Naive thymus-derived CD4-positive, alpha-beta T cell (primary cell): ENCODE results near the gene TMEM31. TPM values are rescaled to one million over a fixed set of nuclear protein-coding genes. Genes with fewer than 3 reads are reported as not detected.

Source experiments
- ATAC-seq: fragments of 150-1000 bp; cut with Tn5 transposase; 2 replicates; pipeline ENCODE4 v1.10.0; 2021; ENCODE audit warnings: mild to moderate bottlenecking, moderate library complexity
- CTCF ChIA-PET: fragments of 350-600 bp; sonication (Branson Sonifier 250); formaldehyde crosslinking; loops from one replicate; lab custom pipeline; 2021; ENCODE audit warnings: antibody characterized with exemption; lab: Charles Lee
- POLR2A ChIA-PET: fragments of 350-600 bp; sonication (Branson Sonifier 250); formaldehyde crosslinking; loops from one replicate; lab custom pipeline; 2021; ENCODE audit warnings: antibody characterized with exemption, inconsistent platforms; lab: Charles Lee
- DNase-seq, 9 donors: peaks; one replicate each; pipeline versions ENCODE4 v3.0.0 to v3.0.0-alpha.2; 2020 to 2022; ENCODE audit warnings: mixed read lengths in 1 of 9
- H3K27ac ChIP-seq: one replicate; pipeline ENCODE4 v1.7.0; 2013; ENCODE audit warnings: mild to moderate bottlenecking, low read depth, low read length, moderate library complexity
- H3K27me3 ChIP-seq, 2 donors: one replicate each; pipeline ENCODE4 v1.7.0; 2013; ENCODE audit warnings: low read length in 2 of 2, mild to moderate bottlenecking in 2 of 2, moderate library complexity in 2 of 2; ENCODE audit not compliant: control insufficient read depth in 2 of 2, insufficient read depth in 2 of 2
- H3K36me3 ChIP-seq, 3 experiments: 1 replicate in 2 of 3; 2 replicates in 1 of 3; pipeline ENCODE4 v1.7.0; 2013; ENCODE audit warnings: low read length in 3 of 3, mild to moderate bottlenecking in 3 of 3, moderate library complexity in 1 of 3; ENCODE audit not compliant: insufficient read depth in 3 of 3, control insufficient read depth in 2 of 3
- H3K4me1 ChIP-seq, 2 donors: one replicate each; pipeline ENCODE4 v1.7.0; 2013; ENCODE audit warnings: low read length in 2 of 2, mild to moderate bottlenecking in 2 of 2, moderate library complexity in 1 of 2; ENCODE audit not compliant: control insufficient read depth in 2 of 2, insufficient read depth in 2 of 2
- H3K4me3 ChIP-seq: 2 replicates; pipeline ENCODE4 v1.7.0; 2013; ENCODE audit warnings: mild to moderate bottlenecking, low read length
- H3K9me3 ChIP-seq, 3 experiments: 1 replicate in 2 of 3; 2 replicates in 1 of 3; pipeline ENCODE4 v1.7.0; 2013; ENCODE audit warnings: low read length in 3 of 3; ENCODE audit not compliant: control insufficient read depth in 2 of 3
- H3K27ac Mint-ChIP-seq, 9 donors: one replicate each; pipeline ENCODE4 v1.8.0; 2020 to 2022; ENCODE audit warnings: mixed read lengths in 9 of 9, mild to moderate bottlenecking in 8 of 9, moderate library complexity in 5 of 9, inconsistent platforms in 2 of 9
- H3K27me3 Mint-ChIP-seq, 5 donors: one replicate each; pipeline ENCODE4 v1.8.0; 2021 to 2022; ENCODE audit warnings: mixed read lengths in 5 of 5, mild to moderate bottlenecking in 1 of 5
- H3K36me3 Mint-ChIP-seq, 5 donors: one replicate each; pipeline ENCODE4 v1.8.0; 2020 to 2022; ENCODE audit warnings: mixed read lengths in 5 of 5, mild to moderate bottlenecking in 3 of 5, inconsistent platforms in 1 of 5
- H3K4me1 Mint-ChIP-seq, 7 donors: one replicate each; pipeline ENCODE4 v1.8.0; 2020 to 2022; ENCODE audit warnings: mixed read lengths in 7 of 7, mild to moderate bottlenecking in 3 of 7, inconsistent platforms in 1 of 7
- H3K4me3 Mint-ChIP-seq, 10 donors: one replicate each; pipeline ENCODE4 v1.8.0; 2020 to 2022; ENCODE audit warnings: mild to moderate bottlenecking in 10 of 10, mixed read lengths in 10 of 10, moderate library complexity in 6 of 10, inconsistent platforms in 2 of 10
- H3K9me3 Mint-ChIP-seq, 11 donors: one replicate each; pipeline ENCODE4 v1.8.0; 2020 to 2022; ENCODE audit warnings: mixed read lengths in 11 of 11, mild to moderate bottlenecking in 4 of 11, inconsistent platforms in 1 of 11, moderate library complexity in 1 of 11
- intact Hi-C, 2 donors: fragments of 100-400 bp; cut with micrococcal nuclease; formaldehyde crosslinking; loops; one replicate each; pipeline ENCODE4 v1.15.1; 2023
- polyA plus RNA-seq, 2 donors: library from polyadenylated mRNA; unstranded; fragments of 300-500 nt; fragmentation: Illumina TruSeq; gene quantifications; one replicate each; pipeline ENCODE4 v1.2.3, GENCODE V29; 2021
- total RNA-seq, 6 experiments: library from RNA in 5 of 6; stranded (reverse) in 5 of 6; gene quantifications; 1 replicate in 5 of 6; 2 replicates in 1 of 6; pipeline ENCODE4 v1.2.3 and lab custom pipeline; 2021 to 2026

Gene TMEM31
- total and polyA plus RNA-seq, 7 experiments from 2014 or later = not detected

DNA sequence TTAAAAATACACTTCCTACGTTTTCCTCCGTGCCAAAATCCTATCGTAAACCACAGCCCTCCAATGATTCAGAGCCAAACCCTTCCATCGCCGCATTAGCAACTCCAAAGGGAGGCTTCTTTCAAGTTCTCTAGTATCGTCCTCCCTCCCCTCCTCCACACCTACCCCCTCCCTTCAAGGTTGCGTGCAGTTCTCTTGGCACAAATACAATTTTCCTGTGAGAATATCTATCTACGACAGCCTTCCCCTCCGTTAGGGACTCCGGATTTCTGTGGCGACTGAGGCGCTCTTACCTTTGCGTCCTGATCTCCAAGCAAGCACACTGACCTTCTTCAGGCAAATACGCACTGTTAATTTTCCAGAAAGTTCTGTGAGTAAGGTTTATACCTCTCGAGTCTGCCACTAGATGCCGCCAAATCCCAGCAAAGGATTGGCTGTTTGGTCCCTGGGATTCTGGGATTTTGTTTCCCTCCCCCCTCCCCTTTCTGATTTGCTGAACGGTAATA is 23.0 kb upstream of the TMEM31 start:
- peaks cover 0 to 8% (median 8%) of the 10 kb centered on the region in 3 experiments for H3K36me3 ChIP-seq
- CTCF ChIA-PET = interaction anchor here (0.6 kb wide), 1 partner anchor 226 kb away, joined by 3 read pairs; no protein-coding TSS in a partner anchor
- Mint-ChIP-seq H3K9me3 (no peaks in the 10 kb centered on the region), H3K36me3 (peaks cover 0 to 9% (median 5%) of the 10 kb centered on the region in 5 donors), H3K27ac (no peak overlapping the region), H3K27me3 (no peaks in the 10 kb centered on the region), H3K4me1 (peaks cover 0 to 18% (median 10%) of the 10 kb centered on the region in 7 donors), H3K4me3 (no peak overlapping the region)
- POLR2A ChIA-PET = interaction anchor here (0.8 to 1.0 kb wide), 2 partner anchors 147 to 469 kb away, joined by 3 read pairs; partner anchors contain the start of gene SLC25A53
- intact Hi-C loops = loop anchor here (1.0 to 10.0 kb wide), 15 partner anchors 23 to 1755 kb away; partner anchors contain the start of genes ZMAT1 (in 2 of the 2), BEX2 (in 1 of the 2), RAB9B (in 1 of the 2) and TCEAL1 (in 1 of the 2)
- no peaks in the 10 kb centered on the region for H3K27me3 ChIP-seq
- ATAC-seq (no peak), DNase-seq (peak; percentile 8 to 58 (median 47))
- H3K9me3 ChIP-seq = no peaks in the 10 kb centered on the region
- H3K4me1 ChIP-seq = peaks cover 4 to 13% of the 10 kb centered on the region in 2 donors
- peak overlapping the region; percentile 83 for H3K4me3 ChIP-seq
- peak overlapping the region; percentile 94 for H3K27ac ChIP-seq

DNA sequence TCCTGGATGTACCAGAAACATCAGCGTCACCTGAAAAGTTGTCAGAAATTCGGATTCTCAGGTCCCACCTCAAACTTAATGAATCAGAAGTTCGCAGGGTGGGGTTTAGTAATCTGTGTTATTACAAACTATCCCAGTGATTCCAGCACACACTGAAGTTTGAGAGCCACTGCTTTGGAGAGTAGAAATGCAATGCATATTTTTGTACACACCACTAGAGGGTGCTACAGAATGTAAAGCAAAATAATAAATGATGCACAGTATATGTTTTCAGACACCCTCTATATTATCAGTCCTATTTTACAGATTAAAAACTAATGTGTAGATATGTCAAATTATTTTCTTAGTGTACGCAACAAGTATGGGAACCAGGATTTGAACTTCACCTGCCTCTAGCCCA is 21.8 kb upstream of the TMEM31 start:
- ChIA-PET CTCF (no interaction called here), POLR2A (no interaction called here)
- H3K9me3 Mint-ChIP-seq = peaks cover 0 to 2% (median 0%) of the 10 kb centered on the region in 11 donors
- no peak overlapping the region for H3K27ac Mint-ChIP-seq
- peaks cover 0 to 4% (median under 1%) of the 10 kb centered on the region in 5 donors for H3K36me3 Mint-ChIP-seq
- H3K4me3 ChIP-seq = no peak overlapping the region
- ATAC-seq = no peak
- H3K27ac ChIP-seq = no peak overlapping the region
- peaks cover 0 to 4% (median 4%) of the 10 kb centered on the region in 3 experiments for H3K36me3 ChIP-seq
- peak in 6 of 9 donors; percentile 6 to 42 (median 28) for DNase-seq
- no peaks in the 10 kb centered on the region for H3K27me3 Mint-ChIP-seq
- no peaks in the 10 kb centered on the region for H3K9me3 ChIP-seq
- H3K4me3 Mint-ChIP-seq = peak overlapping the region in 2 of 10 donors; percentile 26 to 44
- H3K4me1 Mint-ChIP-seq = peaks cover 0 to 19% (median 7%) of the 10 kb centered on the region in 7 donors
- intact Hi-C loops = loop anchor here (1.0 to 10.0 kb wide), 10 partner anchors 22 to 1757 kb away; partner anchors contain the start of genes ZMAT1 (in 2 of the 2), RAB9B (in 1 of the 2), TCEAL3 (in 1 of the 2) and TCEAL8 (in 1 of the 2)
- H3K27me3 ChIP-seq = no peaks in the 10 kb centered on the region
- peaks cover 4 to 13% of the 10 kb centered on the region in 2 donors for H3K4me1 ChIP-seq

GRCh38 chrX:103691059-103691458 is 19.6 kb upstream of the TMEM31 start:
- Histone ChIP-seq H3K9me3 (no peaks in the 10 kb centered on the region), H3K27me3 (no peaks in the 10 kb centered on the region), H3K4me3 (no peak overlapping the region), H3K4me1 (peaks cover 0 to 10% of the 10 kb centered on the region in 2 donors), H3K27ac (no peak overlapping the region), H3K36me3 (no peaks in the 10 kb centered on the region)
- DNase-seq (no peak), ATAC-seq (no peak)
- no peaks in the 10 kb centered on the region for H3K27me3 Mint-ChIP-seq
- ChIA-PET CTCF (interaction anchor here (1.5 kb wide), 1 partner anchor 13 kb away, joined by 4 read pairs; no protein-coding TSS in a partner anchor), POLR2A (no interaction called here)
- H3K27ac Mint-ChIP-seq = no peak overlapping the region
- H3K4me3 Mint-ChIP-seq = no peak overlapping the region
- peaks cover 0 to 6% (median 0%) of the 10 kb centered on the region in 5 donors for H3K36me3 Mint-ChIP-seq
- peaks cover 0 to 20% (median 4%) of the 10 kb centered on the region in 7 donors for H3K4me1 Mint-ChIP-seq
- peaks cover 0 to 2% (median 0%) of the 10 kb centered on the region in 11 donors for H3K9me3 Mint-ChIP-seq
- intact Hi-C loops = no loop called here

DNA sequence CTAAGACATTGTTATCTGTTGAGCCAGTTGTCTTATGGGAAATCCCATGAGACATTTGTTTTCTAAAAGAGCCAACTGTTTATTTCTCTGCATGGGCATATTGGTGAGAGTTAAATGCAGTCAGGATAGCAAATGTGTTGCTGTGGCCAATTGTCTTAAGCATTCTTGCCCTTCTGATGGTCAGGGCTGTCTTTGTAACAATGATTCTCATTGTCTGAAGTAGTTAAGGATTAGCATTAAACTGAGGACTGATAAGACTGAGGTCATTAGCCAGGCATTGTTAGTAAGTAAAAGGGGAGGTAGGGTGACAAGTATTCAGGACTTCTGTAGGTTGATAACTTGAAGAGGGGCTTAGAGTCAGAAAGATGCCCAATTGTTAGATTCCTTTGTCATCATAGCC is 13.0 kb upstream of the TMEM31 start:
- Histone ChIP-seq H3K27me3 (no peaks in the 10 kb centered on the region), H3K4me1 (no peaks in the 10 kb centered on the region), H3K27ac (no peak overlapping the region), H3K4me3 (no peak overlapping the region), H3K9me3 (no peaks in the 10 kb centered on the region), H3K36me3 (no peaks in the 10 kb centered on the region)
- Mint-ChIP-seq H3K27me3 (peaks cover 0 to 8% (median 3%) of the 10 kb centered on the region in 5 donors), H3K27ac (no peak overlapping the region), H3K36me3 (peaks cover 0 to 17% (median 0%) of the 10 kb centered on the region in 5 donors), H3K9me3 (peaks cover 0 to 2% (median 0%) of the 10 kb centered on the region in 11 donors), H3K4me1 (peaks cover 0 to 14% (median 4%) of the 10 kb centered on the region in 7 donors), H3K4me3 (no peak overlapping the region)
- intact Hi-C loops = no loop called here
- ATAC-seq = no peak
- no peak for DNase-seq
- ChIA-PET POLR2A (no interaction called here), CTCF (no interaction called here)

DNA sequence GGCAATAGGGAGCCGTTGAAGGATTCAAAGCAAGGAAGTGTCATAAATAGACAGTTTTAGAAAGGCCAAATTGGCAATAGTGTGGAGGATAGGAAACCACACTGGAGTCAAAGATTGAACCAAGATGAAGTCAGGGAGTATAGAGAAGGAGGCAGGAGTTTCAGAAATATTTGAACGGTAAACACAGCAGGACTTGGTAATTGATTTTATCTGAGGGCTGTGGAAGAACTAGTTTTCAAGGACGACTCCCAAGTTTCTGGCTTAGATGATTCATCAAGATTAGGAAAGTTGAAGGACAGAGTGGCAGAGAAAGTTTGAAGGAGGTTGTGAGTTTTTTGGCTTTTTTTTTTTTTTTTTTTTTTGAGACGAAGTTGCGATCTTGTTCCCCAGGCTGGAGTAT is 11.5 kb upstream of the TMEM31 start:
- Mint-ChIP-seq H3K4me1 (peaks cover 0 to 14% (median 4%) of the 10 kb centered on the region in 7 donors), H3K9me3 (no peaks in the 10 kb centered on the region), H3K4me3 (no peak overlapping the region), H3K36me3 (peaks cover 0 to 17% (median 0%) of the 10 kb centered on the region in 5 donors), H3K27ac (no peak overlapping the region), H3K27me3 (peaks cover 0 to 9% (median 4%) of the 10 kb centered on the region in 5 donors)
- DNase-seq (no peak), ATAC-seq (no peak)
- no peaks in the 10 kb centered on the region for H3K36me3 ChIP-seq
- ChIA-PET POLR2A (no interaction called here), CTCF (no interaction called here)
- H3K4me1 ChIP-seq = no peaks in the 10 kb centered on the region
- no peak overlapping the region for H3K27ac ChIP-seq
- no peaks in the 10 kb centered on the region for H3K9me3 ChIP-seq
- intact Hi-C loops = no loop called here
- no peaks in the 10 kb centered on the region for H3K27me3 ChIP-seq
- H3K4me3 ChIP-seq = no peak overlapping the region

DNA sequence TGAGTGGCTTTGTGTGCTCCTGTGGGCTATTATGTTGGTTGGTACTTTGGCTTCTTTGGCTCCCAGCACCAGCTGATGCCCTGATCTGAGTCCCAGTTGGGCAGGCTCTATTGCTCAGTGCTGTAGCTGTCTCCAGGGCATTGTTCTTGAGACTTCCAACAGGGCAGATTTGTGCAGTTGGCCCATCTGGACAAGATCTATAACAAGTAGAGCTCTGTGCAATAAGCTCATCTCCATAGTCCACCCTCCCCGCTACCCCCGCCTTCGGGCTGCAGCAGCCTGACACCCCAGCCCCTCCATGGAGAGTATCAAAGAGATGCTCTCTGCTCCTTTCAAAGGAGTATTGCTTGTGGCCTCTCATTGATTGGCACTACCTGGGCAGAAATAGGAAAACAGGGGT is 5.8 kb upstream of the TMEM31 start:
- Histone ChIP-seq H3K4me3 (no peak overlapping the region), H3K4me1 (no peaks in the 10 kb centered on the region), H3K27me3 (no peaks in the 10 kb centered on the region), H3K36me3 (no peaks in the 10 kb centered on the region), H3K27ac (no peak overlapping the region), H3K9me3 (no peaks in the 10 kb centered on the region)
- H3K4me1 Mint-ChIP-seq = no peaks in the 10 kb centered on the region
- POLR2A ChIA-PET = no interaction called here
- H3K4me3 Mint-ChIP-seq = no peak overlapping the region
- H3K9me3 Mint-ChIP-seq = no peaks in the 10 kb centered on the region
- H3K36me3 Mint-ChIP-seq = peaks cover 0 to 1% (median 0%) of the 10 kb centered on the region in 5 donors
- DNase-seq = no peak
- H3K27me3 Mint-ChIP-seq = peaks cover 0 to 6% (median 0%) of the 10 kb centered on the region in 5 donors
- CTCF ChIA-PET = no interaction called here
- intact Hi-C loops = no loop called here
- H3K27ac Mint-ChIP-seq = no peak overlapping the region
- no peak for ATAC-seq
